HEK293 (cell line): ENCODE measurements around the gene ANTXR1.
A peak's percentile ranks its signal among the peaks of the same experiment; 100 is the strongest.

Source experiments
- CTCF ChIA-PET: fragments of 350-600 bp; formaldehyde crosslinking; extraction: SDS; loops from one replicate; lab custom pipeline; 2021; ENCODE audit warnings: antibody characterized with exemption; lab: Yijun Ruan, JAX
- POLR2A ChIA-PET: fragments of 300-600 bp; formaldehyde crosslinking; extraction: SDS; loops from one replicate; lab custom pipeline; 2020; ENCODE audit warnings: antibody characterized with exemption, inconsistent platforms; lab: Yijun Ruan, JAX
- H3K27ac ChIP-seq: fragments of 200-500 bp; sonication (Bioruptor generic); 2 replicates; pipeline ENCODE4 v1.5.1; 2014; ENCODE audit warnings: low read depth, low read length, control low read depth, inconsistent platforms; ENCODE audit errors: extremely low read depth
- H3K36me3 ChIP-seq, 2 experiments: fragments of 200-500 bp in 1 of 2; sonication (Bioruptor generic) in 1 of 2; 1 replicate in 1 of 2; 2 replicates in 1 of 2; pipeline ENCODE4 v1.5.1; 2014 to 2017; ENCODE audit warnings: inconsistent platforms in 2 of 2, low read length in 2 of 2; ENCODE audit not compliant: control insufficient read depth in 2 of 2, insufficient read depth in 1 of 2
- H3K4me1 ChIP-seq: fragments of 200-500 bp; sonication (Bioruptor generic); 2 replicates; pipeline ENCODE4 v1.5.1; 2014; ENCODE audit warnings: mild to moderate bottlenecking, low read length, inconsistent platforms; ENCODE audit not compliant: control insufficient read depth, insufficient read depth
- H3K4me3 ChIP-seq: 2 replicates; pipeline ENCODE4 v1.5.1; 2011; ENCODE audit warnings: low read depth, mild to moderate bottlenecking, control low read depth, low read length, moderate library complexity
- H3K9me3 ChIP-seq: fragments of 200-500 bp; sonication (Bioruptor generic); 2 replicates; pipeline ENCODE4 v1.5.1; 2014; ENCODE audit warnings: low read depth, low read length, inconsistent platforms; ENCODE audit not compliant: control insufficient read depth, insufficient read depth
- GFI1B ChIP-seq: fragments of 450-650 bp; formaldehyde crosslinking; IDR thresholded peaks from 2 replicates; pipeline ENCODE4 v1.5.1; 2016; ENCODE audit warnings: missing biosample characterization, missing genetic modification characterization
- KLF1 ChIP-seq: fragments of 450-650 bp; formaldehyde crosslinking; IDR thresholded peaks from 2 replicates; pipeline ENCODE4 v1.5.1; 2016; ENCODE audit warnings: missing biosample characterization, missing genetic modification characterization
- KLF17 ChIP-seq: fragments of 450-650 bp; formaldehyde crosslinking; IDR thresholded peaks from 2 replicates; pipeline ENCODE4 v1.5.1; 2016; ENCODE audit warnings: missing biosample characterization, missing genetic modification characterization
- PRDM10 ChIP-seq: fragments of 450-650 bp; formaldehyde crosslinking; IDR thresholded peaks from 2 replicates; pipeline ENCODE4 v1.5.1; 2016; ENCODE audit warnings: missing biosample characterization, missing genetic modification characterization
- ZNF155 ChIP-seq: fragments of 450-650 bp; formaldehyde crosslinking; IDR thresholded peaks from 2 replicates; pipeline ENCODE4 v1.5.1; 2016; ENCODE audit warnings: missing biosample characterization, missing genetic modification characterization
- ZNF184 ChIP-seq: fragments of 450-650 bp; IDR thresholded peaks from 2 replicates; pipeline ENCODE4 v1.5.1; 2018; ENCODE audit warnings: missing biosample characterization, mild to moderate bottlenecking, missing genetic modification characterization
- ZNF202 ChIP-seq: fragments of 450-650 bp; formaldehyde crosslinking; IDR thresholded peaks from 2 replicates; pipeline ENCODE4 v1.5.1; 2016; ENCODE audit warnings: missing biosample characterization, missing genetic modification characterization, borderline replicate concordance
- ZNF274 ChIP-seq, 2 experiments: fragments of 200-500 bp in 1 of 2; fragments of 450-650 bp in 1 of 2; sonication (Bioruptor generic) in 1 of 2; formaldehyde crosslinking in 1 of 2; IDR thresholded peaks; 2 replicates each; pipeline versions ENCODE4 v1.5.1 to v1.6.1; 2014 to 2016; ENCODE audit warnings: borderline replicate concordance in 1 of 2, inconsistent platforms in 1 of 2, low read length in 1 of 2, missing biosample characterization in 1 of 2, missing genetic modification characterization in 1 of 2
- ZNF280C ChIP-seq: fragments of 450-650 bp; formaldehyde crosslinking; IDR thresholded peaks from 2 replicates; pipeline ENCODE4 v1.5.1; 2016; ENCODE audit warnings: missing biosample characterization, missing genetic modification characterization
- ZNF302 ChIP-seq: fragments of 450-650 bp; formaldehyde crosslinking; IDR thresholded peaks from 2 replicates; pipeline ENCODE4 v1.5.1; 2016; ENCODE audit warnings: missing biosample characterization, missing genetic modification characterization, low read depth
- ZNF707 ChIP-seq: fragments of 450-650 bp; formaldehyde crosslinking; IDR thresholded peaks from 2 replicates; pipeline ENCODE4 v1.5.1; 2016; ENCODE audit warnings: missing biosample characterization, missing genetic modification characterization
- ZNF768 ChIP-seq: fragments of 450-650 bp; formaldehyde crosslinking; IDR thresholded peaks from 2 replicates; pipeline ENCODE4 v1.5.1; 2018; ENCODE audit warnings: missing biosample characterization, mild to moderate bottlenecking, missing genetic modification characterization
- ZSCAN4 ChIP-seq: fragments of 450-650 bp; formaldehyde crosslinking; IDR thresholded peaks from 2 replicates; pipeline ENCODE4 v1.5.1; 2017; ENCODE audit warnings: missing biosample characterization, missing genetic modification characterization

ANTXR1 gene

GRCh38 chr2:69272803-69273471 is 260.0 kb downstream of the ANTXR1 start:
- H3K27ac ChIP-seq: no peak overlapping the region
- H3K4me1 ChIP-seq: no peaks in the 10 kb centered on the region
- H3K36me3 ChIP-seq: no peaks in the 10 kb centered on the region
- TF ChIP-seq ZSCAN4 (no peak), ZNF707 (tag by site-specific recombination) (no peak), KLF17 (no peak), ZNF155 (no peak), KLF1 (no peak)
- CTCF ChIA-PET: no interaction called here
- POLR2A ChIA-PET: no interaction called here
- H3K4me3 ChIP-seq: no peak overlapping the region
- no peaks in the 10 kb centered on the region for H3K9me3 ChIP-seq

- Histone ChIP-seq H3K36me3 (no peaks in the 10 kb centered on the region), H3K9me3 (no peaks in the 10 kb centered on the region), H3K4me1 (no peaks in the 10 kb centered on the region), H3K4me3 (no peak overlapping the region), H3K27ac (no peak overlapping the region)
- CTCF ChIA-PET: interaction anchor here (1.5 kb wide), 1 partner anchor 31 kb away, joined by 5 read pairs; no protein-coding TSS in a partner anchor
- TF ChIP-seq ZNF202 (tag by site-specific recombination) (no peak), ZNF302 (tag by site-specific recombination) (no peak), GFI1B (no peak), ZNF280C (tag by site-specific recombination) (no peak), ZNF274 (IDR thresholded peaks at IDR 0.05; ENCODE audit: low read length) (no peak), ZNF274 (tag by site-specific recombination; IDR thresholded peaks at IDR 0.05; ENCODE audit: borderline replicate concordance) (no peak), ZNF184 (tag by site-specific recombination) (no peak), ZNF768 (tag by site-specific recombination) (no peak)
- POLR2A ChIA-PET: interaction anchor here (0.5 kb wide), 1 partner anchor 317 kb away, joined by 3 read pairs; no protein-coding TSS in a partner anchor
Measured at GRCh38 chr2:69275490-69275889, 262.5 kb downstream of the ANTXR1 start.

- no peaks in the 10 kb centered on the region for H3K9me3 ChIP-seq
- CTCF ChIA-PET: interaction anchor here (0.7 kb wide), 1 partner anchor 1587 kb away, joined by 3 read pairs; no protein-coding TSS in a partner anchor
- TF ChIP-seq ZNF280C (tag by site-specific recombination) (no peak), PRDM10 (tag by site-specific recombination) (0 out of 2 replicates have a peak, but pooled peaks have one; percentile 14)
- no peak overlapping the region for H3K4me3 ChIP-seq
- no peaks in the 10 kb centered on the region for H3K4me1 ChIP-seq
- H3K27ac ChIP-seq: no peak overlapping the region
- POLR2A ChIA-PET: no interaction called here
- H3K36me3 ChIP-seq: no peaks in the 10 kb centered on the region
Measured at GRCh38 chr2:69278366-69278765, 265.4 kb downstream of the ANTXR1 start.
